NCI-H345 treated with DMSO at 0.1 percent for 48 hours (cell line): Measurements from ENCODE around the gene CKLF.
"Not testable (repeated sequence)": the region's sequence is repeated elsewhere in the genome, so short reads cannot be mapped to it uniquely, and the experiment has no call there.

ENCODE experiments used
- DNase-seq: peaks from one replicate; lab custom pipeline; 2025; ENCODE audit not compliant: unreplicated experiment; lab: John Stamatoyannopoulos, UW

CKLF gene

DNA sequence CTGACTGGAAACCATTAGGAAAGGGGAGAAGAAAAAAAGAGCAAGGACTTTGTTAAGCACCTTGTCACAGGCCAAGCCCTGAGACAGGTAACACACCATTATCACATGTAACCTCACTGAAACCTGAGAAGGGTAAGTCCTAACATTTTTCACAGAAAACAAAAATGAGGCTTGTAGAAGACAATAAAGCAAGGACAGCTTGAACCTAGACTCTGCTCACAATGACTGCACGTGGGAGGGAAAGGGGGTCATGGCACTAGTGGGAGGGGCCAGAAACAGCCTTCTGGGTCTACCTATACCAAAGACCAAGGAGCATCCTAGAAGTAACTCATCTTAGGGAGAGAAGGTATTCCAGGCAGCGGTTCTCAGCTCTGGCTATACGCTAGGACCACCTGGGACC lies 10.0 kb upstream of the CKLF start:
- no peak for DNase-seq

DNA sequence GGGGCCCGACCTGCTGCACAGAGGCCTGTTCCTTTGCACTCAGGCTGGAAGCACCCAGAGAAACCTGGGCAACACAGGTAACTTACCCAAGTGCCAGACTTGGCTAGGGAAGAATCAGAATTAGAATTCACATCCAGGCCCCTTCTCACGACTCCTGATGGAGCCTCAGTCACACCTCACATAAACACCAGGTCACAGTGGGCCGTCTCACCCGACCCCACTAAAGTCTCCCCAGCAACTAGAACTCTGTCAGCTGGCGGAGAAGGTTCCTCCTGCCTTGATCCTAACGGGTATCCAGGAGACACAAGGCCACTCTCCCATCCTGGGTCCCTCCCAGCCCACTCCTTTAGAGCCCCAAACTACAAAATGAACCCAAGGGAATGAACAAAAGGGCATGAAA lies 8.8 kb upstream of the CKLF start:
- no peak for DNase-seq

DNA sequence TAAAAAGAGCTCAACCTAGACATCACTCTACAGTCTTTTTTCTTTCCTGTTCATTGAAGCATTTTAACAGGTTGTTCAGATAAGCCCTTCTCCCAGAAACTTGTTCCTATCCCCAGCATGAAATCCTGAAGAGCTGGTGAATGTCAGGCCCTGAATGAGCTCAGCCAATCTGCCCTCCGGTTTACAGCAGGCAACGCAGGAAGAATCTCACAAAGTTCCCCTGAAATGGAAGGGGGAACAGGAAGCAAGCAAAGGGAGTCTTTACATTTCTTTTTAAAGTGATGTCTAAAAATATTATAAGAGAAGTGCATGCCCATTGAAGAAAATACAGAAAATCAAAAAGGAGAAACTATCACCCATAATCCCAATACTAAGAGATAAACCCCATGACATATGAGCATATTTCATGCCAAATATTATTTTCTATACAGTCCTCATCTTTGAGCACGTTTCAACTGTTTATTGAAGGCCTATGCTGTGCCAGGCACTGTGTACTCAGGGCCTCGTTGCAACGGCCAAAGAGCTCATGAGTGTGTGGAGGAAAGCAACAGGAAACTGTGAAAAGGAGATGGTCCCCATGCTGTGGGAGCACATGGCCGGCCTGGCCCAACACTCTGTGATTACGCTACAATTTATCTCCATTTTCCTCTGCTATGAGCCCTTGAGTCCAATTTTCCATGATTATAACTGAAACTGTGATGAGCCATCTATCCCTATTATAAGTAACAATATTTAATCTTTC lies 8.2 kb upstream of the CKLF start:
- DNase-seq = no peak

DNA sequence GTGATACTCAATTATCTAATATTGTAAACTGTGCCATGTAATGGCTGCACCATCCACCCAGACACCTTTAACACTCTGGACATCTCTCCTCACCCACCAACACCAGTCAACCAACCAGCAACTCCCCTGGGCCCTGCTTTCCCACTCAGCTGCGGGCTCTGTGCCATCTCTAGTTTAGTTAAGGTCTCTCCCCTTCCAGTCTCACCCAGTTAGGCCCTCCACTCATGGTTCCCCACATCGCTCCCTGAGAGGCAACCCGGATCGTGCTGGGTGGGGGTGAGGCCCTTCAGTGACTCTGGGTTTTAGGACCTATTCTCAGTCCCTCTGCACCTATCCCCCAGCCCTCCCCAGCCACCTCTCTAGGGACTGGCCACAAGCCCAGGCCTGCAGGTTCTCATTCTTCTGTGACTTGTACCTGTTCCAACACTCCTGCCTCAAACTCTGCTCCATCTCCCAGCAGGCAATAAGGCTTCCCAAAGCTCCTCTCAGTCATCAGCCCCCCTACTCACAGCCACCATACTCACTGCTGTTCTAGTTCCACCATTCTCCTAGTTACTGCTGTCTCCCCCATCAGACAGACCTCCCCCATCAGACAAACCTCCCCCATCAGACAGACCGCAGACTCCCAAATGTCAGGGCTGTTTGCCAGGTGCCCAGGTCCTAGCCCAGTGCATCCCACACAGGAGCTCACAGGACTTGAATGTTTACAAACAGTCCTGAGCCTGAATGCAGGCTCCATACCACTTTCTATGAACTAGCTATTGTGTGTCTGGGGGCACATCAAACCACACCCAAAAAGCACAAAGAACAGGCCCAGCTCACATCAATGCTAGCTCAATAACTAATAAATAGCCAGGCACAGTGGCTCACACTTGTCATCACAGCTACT lies 5.0 kb upstream of the CKLF start:
- no peak for DNase-seq

DNA sequence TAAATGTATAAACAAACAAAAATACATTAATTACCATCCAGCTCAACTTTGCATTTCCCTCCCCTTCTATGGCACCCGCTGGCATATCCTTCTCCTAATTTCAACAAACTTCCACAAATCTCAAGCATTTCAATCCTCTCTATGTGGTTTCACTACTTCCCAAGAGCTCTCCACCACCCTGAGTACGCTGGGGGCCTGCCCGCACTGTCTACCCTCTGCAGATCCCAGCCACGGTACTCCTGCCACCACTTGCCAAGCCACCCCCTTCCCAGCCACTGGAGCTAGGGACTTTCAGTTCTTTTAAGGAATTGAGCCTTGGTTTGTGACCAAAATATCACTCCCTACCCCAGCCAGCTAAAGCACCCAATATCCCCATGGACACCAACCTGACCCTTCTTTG lies 4.3 kb upstream of the CKLF start:
- DNase-seq = no peak

DNA sequence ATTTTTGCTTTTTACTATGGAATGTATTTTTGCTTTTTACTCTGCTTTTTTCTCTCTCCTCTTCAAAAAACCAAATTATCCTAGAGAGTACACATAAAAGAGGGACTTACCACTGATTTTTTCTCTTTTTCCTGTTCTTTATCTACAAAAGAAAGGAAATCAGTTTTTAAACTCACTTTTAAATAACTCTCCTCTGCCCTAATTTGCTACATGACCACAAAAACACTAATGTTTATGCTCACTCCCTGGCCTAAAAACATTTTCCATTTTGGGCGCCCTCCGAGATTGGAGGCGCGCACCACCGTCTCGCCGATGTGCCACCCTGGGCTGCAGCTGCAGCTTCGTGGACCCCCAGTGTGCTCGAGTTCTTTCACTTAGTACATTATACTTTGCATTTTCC lies 3.5 kb upstream of the CKLF start:
- no peak for DNase-seq

DNA sequence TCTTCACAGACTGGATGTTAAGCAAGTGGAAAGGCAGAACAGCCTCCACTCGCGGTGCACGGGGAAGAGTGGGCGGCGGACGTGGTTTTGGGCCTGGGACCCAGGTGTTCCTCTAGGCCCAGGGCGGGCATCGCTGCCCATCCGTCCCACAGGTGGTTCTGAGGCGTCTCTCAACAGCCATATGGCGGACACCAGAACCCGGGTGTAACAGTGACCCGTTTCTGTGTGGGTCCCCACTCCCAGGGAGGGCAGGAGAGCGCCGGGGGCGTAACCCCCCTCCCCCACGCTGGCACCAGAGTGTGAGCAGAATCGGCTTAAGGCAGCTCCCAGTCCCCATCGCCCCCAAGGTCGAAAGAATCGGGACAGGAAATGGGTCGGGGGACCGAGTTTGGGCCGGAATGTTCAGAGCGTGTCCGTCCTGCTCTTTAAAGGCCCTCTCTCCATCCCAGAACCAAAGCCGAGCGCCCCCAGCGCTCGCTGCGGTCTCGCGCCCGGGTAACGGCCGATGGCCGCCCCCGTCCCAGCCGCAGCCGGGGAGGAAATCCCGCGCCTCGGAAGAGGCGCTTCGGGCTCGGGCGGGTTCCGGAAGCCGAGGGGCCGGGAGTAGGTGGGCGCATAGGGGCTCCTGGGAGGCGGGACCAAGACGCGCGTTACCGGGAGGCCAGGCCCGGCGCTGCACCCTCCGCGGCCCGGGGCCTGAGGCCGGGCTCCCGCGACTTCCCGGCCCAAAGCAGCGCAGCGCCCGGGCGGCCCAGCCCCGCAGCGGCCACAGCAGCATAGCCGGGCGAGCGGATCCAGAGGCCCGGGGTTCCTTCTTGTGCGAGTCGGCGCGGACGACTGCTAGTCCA lies 2.9 kb upstream of the CKLF start, which contains the start of gene TK2:
Gene TK2, minus strand, starts transcription at position 839 of the 848 bp plus-strand sequence. Its CDS starts 61 bp downstream, at position 778.
- no peak for DNase-seq

DNA sequence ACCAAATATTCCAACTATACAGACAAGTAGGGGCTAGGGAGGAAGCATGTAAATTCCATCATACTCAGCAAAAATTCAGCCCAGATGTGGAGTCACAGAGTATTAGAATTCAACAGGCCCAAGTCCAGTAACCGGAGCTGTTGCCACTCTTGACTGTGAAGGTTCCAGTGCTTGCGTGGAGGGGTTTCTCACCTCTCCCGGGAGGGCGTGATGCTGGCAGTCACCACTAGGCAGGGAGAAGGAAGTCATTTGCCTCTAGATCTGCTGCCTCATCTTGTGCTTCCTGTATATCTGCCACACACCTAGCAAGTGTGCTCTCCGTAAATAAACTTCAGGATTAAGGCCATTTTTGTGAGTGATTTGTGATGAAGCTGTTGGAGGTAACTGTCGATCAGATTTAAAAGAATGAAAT lies 1.0 kb upstream of the CKLF start:
- peak; percentile 7 for DNase-seq

DNA sequence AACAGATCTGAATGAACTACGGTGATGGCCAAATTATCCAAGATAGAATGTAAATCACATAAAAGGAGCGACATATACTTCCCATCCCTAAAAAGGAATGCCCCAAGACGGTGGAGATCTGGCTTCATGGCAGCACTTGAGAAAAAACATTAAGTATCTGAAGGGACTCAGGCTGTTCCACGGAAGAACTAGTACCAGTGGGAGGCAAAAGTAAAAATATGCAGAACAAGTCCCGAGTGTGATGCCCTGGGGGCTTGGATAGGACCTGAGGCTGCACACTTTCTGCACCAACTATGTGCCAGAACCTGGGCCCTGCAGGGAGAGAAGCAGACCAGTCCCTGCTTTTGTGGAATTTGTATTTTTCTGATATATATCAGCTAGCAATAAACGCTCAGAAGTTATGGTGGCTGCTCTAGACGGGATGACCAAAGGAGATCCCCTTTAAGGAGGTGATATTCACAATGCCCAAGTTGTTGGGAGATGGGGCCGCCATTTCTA lies 539 bp upstream of the CKLF start:
- DNase-seq = no peak

DNA sequence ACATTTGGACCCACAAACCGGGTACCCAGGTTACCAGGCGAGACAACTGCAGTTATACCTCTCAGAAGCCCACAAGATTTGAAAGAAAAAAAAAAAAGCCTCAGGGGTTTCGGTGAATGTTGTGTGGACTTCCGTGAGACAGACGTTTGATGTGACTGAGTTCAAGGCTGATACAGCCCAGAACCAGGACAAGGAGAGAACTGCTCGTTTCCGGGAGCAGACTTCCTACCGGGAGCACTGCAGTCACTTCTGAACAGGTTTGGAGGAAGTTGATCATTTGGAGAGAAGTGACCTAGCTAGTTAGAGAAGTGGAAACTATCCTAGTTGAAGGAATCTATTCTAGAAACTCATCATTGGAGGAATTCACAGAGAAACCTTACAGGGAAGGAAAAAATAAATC lies 847 bp downstream of the CKLF start:
- no peak for DNase-seq

DNA sequence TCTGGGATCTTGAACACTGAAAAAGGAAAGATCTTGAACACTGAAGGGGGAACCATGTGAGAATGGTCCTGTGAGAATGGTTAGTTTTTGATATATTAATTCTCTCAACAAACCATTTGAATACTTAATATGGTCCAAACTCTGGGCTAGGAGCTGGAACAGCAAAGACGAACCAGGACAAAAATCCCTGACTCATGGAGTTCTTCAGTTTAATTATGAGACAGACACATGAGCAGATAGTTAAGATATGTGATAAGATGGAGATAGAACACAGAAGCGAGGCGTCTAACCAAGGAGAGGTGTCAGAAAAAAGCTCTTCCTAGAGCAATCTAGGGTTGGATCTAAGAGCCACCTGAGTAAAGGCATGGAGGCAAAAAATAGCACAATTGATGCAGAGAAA lies 1.6 kb downstream of the CKLF start:
- no peak for DNase-seq

DNA sequence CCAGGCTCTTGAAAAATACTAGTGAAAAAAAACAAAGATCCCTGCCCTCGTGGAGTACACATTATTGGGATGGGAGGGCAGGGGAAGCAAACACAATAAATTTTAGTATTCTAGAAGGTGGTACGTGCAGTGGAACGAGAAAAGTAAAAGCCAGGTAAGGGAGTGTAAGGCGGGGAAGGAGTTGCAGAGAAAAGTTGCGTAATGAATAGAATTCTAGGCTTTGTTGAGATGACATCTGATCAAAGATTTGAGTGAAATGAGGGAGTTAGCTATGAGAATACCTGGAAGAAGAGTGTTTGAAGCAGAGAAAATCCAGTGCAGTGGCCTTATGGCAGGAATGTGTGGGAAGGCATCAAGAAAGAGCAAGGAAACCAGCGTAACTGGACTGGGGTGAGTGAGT lies 2.1 kb downstream of the CKLF start:
- no peak for DNase-seq

DNA sequence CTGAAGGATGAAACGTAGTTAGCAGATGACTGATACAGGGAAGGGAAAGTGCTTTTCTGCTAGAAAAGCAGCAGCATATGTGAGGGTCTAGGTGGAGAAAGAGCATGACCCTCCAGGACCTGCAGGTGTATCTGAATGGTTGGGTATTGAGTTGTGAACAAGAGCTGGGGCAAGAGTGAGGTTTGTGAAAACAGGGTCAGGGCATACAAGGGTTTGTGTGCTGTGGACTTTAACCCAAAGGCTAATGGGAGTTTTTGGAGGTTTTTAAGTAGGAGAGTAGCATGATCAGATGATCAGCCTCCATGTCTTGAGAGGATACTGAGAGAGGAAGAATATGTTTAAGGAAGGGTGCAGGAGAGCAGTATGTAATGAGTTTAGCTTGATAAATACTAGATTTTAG lies 7.7 kb downstream of the CKLF start:
- no peak for DNase-seq

DNA sequence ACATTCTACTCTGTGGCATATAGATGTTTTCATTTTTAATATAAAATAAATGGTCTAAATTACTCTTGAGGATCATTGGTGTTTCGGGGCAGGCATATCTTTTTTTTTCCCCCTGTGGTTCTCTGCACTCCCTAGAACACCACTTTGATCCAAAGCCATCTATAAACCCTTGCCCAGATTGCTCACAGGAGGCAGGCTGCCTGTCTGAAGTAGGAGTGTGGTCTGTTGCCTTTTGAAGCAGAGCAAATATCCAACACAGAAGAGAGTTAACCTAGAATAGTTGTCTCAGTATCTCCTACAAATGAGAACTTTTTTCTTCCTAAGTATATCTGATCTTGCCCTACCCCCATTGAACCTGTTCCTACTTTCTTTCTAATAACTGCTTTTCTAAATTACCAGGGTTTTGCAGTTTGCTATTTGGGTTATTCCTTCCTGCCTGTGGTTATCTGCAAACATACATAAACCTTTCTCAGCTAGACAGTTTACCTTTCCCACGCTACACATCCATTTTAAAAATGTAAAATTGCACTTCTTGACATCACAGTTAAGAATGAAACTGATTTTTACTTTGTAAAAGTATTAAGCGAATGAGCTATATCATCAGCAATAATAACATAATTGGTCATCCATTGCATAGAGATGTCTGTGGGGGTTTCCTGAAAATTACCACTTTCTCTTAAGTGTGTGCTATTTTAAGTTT lies 9.2 kb downstream of the CKLF start:
- DNase-seq = no peak

DNA sequence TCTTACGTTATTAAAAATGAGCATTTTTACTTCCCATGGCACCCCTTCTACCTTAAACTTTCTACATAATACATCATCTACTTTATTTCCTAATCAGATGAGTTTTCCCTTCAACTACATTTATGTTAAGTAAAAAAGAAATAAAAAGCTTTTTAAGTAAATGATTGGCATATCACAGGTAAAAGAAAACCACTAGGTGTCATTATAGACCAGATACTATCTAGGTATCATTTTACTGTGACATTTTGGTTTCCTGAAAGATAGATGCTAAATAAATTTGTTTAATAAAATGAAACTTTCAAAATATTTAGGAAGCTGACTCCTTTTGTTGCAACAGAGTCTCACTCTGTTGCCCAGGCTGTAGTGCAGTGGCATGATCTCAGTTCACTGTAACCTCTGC lies 10.0 kb downstream of the CKLF start:
- no peak for DNase-seq

DNA sequence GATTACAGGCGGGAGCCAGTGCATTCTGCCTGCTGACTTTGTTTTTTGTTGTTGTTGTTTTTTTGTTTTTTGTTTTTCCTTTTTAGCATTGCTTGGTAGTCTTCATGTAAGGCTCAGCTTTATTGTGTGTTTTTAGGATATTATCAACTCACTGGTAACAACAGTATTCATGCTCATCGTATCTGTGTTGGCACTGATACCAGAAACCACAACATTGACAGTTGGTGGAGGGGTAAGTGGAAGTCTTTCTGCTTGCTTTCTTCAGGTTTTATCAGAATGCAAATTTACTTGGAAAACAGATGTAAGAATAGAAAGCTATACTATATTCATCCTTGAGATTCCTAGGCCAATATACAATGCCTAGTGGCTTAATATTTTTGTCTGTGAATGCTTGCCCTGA lies 10.6 kb downstream of the CKLF start:
- no peak for DNase-seq

DNA sequence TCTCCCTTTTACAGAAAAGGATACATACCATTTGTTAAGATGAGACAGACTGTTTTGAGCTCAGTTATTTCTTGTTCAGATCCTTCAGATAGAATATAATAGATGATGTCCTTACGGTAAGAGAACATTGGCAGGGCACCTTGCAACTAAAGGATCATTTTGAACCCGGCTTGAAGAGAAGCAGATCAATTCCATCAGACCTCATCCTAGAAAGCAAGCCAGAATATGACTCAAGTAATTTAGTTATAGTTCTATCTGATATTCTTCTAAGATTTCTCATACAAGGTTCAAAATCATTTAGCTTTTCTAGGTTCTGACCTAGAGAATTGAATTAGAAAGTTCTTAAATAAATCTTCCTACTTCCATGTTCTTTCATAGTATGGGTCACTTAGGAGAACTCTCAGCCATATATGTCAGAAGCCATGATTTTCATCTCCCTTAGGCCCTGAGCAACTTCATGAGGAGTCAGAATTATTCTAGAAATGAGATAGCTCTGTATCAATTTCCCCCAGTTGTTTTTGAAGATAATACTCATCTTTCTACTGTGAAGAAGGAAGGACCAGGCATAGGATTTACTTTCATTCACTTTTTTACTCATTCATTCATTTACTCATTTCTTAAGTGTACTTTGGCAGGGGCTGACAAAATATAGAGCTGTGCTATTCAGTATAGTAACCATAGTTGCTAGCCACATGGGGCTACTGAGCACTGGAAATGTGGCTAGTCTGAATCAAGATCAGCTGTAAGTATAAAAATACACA lies 11.4 kb downstream of the CKLF start:
- no peak for DNase-seq

DNA sequence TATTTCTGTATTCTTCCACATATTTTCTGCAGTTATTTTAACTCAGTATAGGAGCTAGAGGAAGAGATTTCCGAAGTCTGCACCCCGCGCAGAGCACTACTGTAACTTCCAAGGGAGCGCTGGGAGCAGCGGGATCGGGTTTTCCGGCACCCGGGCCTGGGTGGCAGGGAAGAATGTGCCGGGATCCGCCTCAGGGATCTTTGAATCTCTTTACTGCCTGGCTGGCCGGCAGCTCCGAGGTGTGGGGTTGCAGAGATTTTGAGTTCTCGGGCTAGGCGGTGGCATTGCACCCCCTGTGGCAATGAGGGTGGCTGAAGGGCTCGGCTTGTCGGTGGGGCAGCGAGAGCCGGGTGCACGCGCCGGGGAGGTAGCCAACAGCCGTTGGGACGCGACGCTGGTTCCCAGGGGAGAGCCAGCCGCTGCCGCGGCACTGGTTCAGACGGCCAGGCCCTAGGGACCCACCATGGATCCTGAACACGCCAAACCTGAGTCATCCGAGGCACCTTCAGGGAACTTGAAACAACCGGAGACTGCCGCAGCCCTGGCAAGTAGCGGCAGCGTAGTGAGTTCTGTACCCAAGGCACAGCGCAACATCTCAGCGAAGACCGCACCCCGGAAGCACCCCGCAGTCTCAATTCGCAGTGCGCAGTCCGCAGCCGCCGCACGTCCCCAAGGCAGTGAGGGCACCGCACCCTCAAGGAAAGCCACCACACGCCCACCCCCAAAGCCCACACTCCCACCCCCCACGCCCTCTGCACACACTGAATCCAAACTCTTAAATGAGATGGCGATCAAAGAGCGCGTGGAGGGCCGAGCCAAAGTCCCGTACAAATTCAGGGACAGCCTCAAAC lies 13.9 kb downstream of the CKLF start, which contains the start of gene CMTM1:
Gene CMTM1, plus strand, starts transcription at position 389 of the 851 bp plus-strand sequence. Its CDS starts 75 bp downstream, at position 464.
- no peak for DNase-seq

DNA sequence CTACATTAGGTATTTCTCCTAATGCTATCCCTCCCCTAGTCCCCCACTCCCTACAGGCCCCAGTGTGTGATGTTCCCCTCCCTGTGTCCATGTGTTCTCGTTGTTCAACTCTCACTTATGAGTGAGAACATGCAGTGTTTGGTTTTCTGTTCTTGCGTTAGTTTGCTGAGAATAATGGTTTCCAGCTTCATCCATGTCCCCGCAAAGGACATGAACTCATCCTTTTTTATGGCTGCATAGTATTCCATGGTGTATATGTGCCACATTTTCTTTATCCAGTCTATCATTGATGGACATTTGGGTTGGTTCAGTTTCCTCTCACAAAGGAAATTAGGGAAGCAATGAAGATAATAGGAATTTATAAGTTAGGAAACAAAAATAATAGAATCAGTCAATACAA lies 14.9 kb downstream of the CKLF start:
- DNase-seq = not testable (repeated sequence)
